Measurements from ENCODE around the gene VPS54.
A peak's percentile ranks its signal among the peaks of the same experiment; 100 is the strongest.

Gene VPS54, protein sequence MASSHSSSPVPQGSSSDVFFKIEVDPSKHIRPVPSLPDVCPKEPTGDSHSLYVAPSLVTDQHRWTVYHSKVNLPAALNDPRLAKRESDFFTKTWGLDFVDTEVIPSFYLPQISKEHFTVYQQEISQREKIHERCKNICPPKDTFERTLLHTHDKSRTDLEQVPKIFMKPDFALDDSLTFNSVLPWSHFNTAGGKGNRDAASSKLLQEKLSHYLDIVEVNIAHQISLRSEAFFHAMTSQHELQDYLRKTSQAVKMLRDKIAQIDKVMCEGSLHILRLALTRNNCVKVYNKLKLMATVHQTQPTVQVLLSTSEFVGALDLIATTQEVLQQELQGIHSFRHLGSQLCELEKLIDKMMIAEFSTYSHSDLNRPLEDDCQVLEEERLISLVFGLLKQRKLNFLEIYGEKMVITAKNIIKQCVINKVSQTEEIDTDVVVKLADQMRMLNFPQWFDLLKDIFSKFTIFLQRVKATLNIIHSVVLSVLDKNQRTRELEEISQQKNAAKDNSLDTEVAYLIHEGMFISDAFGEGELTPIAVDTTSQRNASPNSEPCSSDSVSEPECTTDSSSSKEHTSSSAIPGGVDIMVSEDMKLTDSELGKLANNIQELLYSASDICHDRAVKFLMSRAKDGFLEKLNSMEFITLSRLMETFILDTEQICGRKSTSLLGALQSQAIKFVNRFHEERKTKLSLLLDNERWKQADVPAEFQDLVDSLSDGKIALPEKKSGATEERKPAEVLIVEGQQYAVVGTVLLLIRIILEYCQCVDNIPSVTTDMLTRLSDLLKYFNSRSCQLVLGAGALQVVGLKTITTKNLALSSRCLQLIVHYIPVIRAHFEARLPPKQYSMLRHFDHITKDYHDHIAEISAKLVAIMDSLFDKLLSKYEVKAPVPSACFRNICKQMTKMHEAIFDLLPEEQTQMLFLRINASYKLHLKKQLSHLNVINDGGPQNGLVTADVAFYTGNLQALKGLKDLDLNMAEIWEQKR

DNA sequence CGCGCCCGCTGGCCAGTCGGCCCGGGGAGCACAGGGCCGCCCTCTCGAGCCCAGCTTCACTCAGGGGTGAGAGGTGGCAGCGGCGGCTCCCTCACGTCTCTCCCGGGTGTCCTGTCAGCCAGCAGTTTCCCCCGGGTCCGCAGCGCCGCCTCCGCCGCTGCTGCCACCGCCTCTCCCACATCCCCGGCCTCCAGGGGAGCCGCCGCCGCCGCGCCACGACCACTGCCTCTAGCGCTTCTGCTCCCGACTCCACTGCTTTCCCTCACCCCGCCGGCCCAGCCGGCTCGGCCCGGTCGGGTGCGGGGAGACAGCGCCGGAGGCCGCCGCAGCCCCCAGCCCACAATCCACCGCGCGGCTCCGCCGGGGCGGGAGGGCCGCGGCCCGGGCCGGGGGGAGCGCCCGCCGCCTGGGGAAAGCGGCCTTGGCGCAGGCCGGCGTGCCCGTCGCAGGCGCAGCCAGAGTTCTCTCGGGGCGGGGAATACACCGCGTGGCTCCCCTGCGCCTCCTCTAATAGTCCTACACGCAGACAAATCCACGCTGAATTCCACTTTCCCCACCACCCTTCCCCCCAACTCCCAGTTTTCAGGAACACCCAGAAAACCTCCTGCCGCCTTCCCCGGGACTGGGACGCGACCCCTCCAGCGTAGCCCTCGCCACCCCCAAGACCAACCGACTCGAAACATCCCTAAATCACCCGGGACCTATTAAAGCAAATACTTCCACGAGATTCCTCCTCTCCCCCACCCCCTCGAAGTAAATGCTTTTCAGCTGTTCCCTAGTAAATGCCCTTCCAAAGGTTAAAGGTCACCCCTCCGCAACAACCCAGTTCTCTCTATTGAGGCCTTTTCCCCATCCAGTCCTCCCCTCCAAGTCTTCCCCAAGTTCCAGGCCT, at the start of gene VPS54:
Gene VPS54 (minus strand): TSS at position 346 of the 892 bp plus-strand sequence. CDS start 35,429 bp downstream, outside the sequence.
- DNase-seq: peak; percentile 57

GRCh38 chr2:64067326-64067725, 48.1 kb upstream of the VPS54 start:
- DNase-seq: no peak

- no peak for DNase-seq
Observed at GRCh38 chr2:64065516-64065915, 46.3 kb upstream of the VPS54 start.

DNA sequence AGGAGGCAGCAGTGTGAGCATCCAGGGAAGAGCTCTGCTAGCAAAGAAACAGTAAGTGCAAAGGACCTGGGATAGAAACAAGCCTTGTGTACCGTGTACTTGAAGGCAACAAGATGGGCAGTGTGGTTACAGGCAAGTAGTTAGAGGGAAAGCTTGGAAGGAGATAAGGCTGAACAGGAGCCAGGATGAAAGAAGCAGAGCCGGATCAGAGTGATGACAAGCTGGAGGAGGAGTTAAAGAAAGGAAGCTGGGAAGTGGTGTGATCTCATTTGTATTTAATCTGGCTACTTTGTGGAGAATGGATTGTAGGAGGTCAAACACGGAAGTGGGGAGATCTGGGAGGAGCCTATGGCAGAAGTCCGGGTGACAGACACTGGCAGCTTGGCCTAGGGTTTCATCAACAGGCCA, 44.7 kb upstream of the VPS54 start:
- DNase-seq: no peak

DNA sequence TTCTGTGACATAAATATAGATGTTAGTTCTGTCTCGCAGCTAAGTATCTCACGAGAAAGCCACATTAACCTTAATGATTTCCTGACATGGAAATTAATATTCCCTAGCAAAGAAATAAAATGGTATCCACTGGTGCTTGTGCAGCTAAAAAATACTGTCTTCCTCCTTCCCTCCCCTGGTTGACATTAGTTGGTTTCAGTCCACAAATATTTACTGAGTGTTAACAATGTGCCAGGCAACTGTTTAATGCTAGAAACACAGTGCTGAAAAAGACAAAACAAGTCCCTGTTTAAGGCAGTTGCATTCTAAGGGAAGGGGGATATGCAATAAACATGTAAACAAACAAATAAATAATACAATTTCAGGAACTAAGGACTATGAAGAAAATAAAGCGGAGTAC, 44.2 kb upstream of the VPS54 start:
- no peak for DNase-seq

DNA sequence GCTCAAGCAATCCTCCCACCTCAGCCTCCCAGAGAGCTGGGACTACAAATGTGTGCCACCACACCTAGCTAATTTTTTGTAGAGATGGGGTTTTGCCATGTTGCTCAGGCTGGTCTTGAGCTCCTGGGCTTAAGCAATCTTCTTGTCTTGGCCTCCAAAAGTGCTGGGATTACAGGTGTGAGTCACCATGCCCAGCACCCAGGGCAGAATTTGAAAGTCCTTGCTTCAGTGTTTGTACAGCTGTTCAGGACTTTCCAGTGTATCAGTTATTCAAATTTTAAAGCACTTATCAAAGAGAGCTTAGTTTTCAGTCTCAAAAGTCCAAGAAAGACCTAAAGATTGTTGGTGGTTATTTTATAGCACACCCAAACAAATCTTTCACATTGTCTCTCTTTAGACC, 43.6 kb upstream of the VPS54 start:
- no peak for DNase-seq

DNA sequence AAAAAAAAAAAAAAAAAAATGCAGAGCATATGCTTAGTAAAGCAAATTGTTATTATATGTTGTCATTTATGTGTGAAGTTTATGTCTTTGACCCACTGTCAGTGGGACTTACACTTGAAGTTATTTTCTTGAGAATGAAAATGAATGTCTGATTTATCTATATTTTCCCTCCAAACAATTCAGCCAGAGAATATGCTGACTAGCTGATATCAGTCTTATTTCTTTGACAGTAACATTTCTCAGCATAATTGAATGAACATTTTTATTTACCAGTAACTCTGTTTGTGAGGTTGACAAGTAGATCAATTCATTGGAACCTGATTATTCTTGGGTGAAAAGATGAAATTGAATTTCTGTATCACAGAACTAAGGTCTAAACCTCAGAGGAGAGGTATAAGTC, 40.0 kb upstream of the VPS54 start:
- no peak for DNase-seq

GRCh38 chr2:64056021-64056420, 36.8 kb upstream of the VPS54 start:
- DNase-seq: no peak

DNA sequence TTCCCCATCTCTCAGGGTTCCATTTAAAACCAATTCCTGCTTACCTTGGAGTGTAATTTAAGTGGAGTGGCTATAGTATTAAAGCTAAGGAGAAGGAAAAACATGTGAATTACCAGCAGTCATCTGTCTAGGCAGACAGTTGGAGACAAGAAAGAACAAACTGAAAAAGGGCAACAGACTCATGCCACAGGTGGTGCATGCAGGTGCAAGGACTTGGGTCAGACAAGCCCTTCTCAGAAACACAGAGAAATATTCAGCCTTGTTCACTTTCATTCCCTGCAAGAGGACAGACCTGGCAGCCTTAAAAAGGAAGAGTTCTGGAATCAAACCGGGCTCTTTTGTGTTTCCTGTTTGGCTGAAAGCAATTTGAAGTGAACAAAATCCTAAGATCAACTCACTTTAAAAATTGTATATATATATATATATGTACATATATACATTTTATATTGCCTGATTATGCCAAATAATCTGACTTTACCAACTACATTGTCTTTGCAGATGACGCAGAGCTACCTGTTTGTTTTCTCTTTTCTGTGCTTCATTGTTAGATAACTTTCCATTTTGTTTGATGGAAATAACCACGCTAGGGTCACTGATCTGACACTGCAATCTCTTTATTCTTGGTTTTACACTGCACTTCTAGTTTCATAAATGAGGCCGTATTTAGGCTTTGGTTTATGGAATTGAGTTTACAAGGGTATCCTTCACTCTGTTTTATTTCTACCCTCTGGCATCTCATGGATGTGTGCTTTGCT, 35.1 kb upstream of the VPS54 start:
- no peak for DNase-seq

DNA sequence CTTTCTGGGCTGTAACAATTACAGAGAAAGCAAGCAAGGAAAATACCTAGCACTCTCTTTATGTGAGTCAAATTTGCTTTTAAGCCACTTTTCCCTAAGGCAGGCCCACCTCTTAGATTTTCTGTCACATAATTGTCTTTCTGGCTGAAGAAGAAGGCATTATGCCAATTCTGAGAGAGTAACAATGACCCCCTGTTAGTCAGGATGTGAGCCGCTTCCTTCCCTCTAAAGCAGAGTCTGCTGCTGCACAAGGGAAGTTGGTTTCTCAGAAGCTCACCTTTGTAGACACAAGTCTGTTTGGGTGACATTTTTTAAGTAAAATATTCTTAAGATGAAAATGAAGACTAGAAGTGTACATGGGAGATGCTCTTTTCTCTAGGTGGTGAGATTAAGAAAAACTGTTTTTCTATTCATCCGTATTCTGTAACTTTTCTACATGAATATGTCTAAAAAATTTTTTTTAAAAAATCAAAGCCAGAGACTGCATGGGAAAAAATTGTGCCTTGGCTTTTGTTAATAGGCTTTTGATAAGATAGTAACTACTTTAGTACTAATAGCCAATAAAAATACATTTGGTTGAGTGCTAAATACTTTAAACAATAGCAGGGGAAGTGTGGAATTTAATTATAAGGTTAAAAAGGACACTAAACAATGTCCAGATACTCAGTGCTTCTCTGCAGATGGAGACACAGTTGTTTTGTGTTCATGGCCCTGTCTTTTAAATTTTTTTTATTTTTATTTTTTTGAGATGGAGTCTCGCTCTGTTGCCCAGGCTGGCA, 33.4 kb upstream of the VPS54 start:
- no peak for DNase-seq

- DNase-seq: peak; percentile 82
Observed at GRCh38 chr2:64049633-64050220, 30.5 kb upstream of the VPS54 start.

DNA sequence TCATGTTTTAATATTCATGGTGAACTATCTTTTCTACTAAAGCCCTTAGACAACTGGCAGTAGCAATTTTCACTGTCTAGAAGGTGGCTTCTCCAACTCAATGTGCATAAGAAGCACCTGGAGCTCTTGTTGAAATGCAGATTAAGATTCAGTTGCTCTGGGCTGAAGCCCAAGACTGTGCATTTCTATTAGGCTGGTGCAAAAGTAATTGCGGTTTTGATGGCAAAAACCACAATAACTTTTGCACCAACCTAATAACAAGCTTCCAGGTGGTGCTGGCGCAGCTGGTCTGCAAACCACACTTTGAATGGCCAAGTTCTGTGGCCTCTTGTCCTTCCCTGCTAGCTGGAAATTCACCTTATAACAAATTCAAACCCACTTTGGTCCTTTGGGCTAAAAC, 26.7 kb upstream of the VPS54 start:
- DNase-seq: no peak

GRCh38 chr2:64040161-64040560, 20.9 kb upstream of the VPS54 start:
- no peak for DNase-seq

- peak; percentile 69 for DNase-seq
Observed at GRCh38 chr2:64036034-64036705, 16.9 kb upstream of the VPS54 start.

DNA sequence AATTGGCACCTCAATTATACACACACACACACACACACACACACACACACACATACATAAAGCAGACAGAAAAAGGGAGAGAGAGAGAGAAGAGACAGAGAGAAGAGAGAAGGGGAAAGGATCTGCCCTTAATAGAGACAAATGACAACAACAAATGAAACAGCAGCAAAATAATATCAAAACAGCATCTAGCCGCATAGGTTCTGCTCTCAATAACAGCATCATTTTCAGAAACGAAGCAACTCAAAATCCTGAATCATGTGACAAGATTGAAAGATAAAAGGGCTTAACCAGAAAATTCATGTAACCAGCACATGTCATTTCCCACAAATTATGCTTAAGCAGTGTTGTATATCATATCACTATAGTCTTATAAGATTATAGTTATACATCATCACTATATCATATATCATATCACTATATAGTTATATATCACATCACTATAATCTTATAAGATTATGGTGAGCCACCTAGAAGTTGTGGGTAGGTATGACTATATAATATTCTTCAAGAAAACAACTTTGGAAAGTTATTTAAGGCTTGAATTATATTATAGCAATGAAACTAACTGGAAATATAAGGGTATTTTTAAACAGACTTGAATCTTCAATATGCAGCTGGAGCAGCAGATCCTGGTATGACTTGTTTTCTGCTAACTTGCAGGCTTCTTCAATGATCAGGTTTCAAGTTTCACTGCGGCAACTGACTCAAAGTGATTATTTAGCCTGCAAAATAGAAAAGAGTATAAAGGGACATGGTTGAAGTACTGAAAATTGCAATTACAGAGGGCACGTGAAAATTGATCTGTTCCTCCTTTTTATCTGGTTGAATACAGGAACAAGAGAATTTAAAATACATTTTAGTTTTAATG, 16.1 kb upstream of the VPS54 start:
- peak; percentile 62 for DNase-seq

GRCh38 chr2:64029116-64029665, 10.0 kb upstream of the VPS54 start:
- no peak for DNase-seq

DNA sequence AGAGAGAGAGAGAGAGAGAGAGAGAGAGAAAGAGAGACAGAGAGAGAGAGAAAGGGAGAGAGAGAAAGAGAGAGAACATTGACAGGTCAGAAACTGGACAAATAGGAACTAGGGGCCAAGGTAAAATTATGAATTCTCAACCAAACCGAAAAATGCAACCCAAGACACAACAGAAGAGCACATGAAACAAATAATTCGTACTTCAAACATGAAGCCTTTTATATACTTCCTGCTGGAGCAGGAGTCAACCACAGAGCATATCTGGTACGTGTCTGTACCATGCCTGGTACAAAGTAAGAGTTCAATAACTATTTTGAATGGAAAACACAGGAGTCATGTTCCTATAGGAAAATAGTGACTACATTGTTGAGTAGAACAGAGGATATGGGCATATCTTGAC, 6.5 kb upstream of the VPS54 start:
- DNase-seq: peak; percentile 36

GRCh38 chr2:64024259-64024949, 5.2 kb upstream of the VPS54 start:
- DNase-seq: no peak
